HG02763 (cell line): Measurements from ENCODE around the gene CGNL1.

ENCODE experiments used
- ATAC-seq: cut with Tn5 transposase; IDR thresholded peaks from one replicate; pipeline ENCODE4 v1.9.1; 2021; ENCODE audit warnings: mild to moderate bottlenecking, moderate library complexity; ENCODE audit not compliant: unreplicated experiment

Gene CGNL1

DNA sequence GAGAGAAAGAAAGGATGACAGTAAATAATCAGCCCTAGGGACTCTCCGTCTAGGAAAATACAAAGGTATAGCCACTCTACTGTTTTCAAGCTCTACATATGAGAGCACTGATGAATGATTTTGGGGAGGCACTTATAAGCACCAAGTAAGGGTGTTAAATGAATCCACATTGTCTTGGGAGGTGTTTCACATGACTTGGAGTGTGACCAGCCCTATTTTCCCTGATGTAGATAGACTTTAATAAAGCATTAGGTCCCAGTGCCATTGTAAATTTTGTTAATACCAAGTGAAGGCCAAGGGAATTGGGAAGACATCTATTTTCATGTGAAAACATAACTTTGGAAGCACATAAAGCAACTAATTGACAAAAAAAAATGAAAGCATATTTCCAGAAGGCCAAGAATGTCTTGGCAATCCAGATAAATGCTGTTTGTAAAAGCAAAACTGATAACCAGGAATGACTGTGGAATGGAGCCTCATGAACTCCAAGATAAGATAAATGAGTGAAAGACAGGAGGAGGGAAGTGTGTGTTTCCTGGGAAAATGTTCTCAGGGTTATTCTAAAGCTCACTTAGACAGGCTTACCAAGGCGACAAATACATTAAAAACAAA is 119.4 kb downstream of the CGNL1 start:
- ATAC-seq, result no peak

GRCh38 chr15:57496594-57496945 is 120.3 kb downstream of the CGNL1 start:
- no peak for ATAC-seq

DNA sequence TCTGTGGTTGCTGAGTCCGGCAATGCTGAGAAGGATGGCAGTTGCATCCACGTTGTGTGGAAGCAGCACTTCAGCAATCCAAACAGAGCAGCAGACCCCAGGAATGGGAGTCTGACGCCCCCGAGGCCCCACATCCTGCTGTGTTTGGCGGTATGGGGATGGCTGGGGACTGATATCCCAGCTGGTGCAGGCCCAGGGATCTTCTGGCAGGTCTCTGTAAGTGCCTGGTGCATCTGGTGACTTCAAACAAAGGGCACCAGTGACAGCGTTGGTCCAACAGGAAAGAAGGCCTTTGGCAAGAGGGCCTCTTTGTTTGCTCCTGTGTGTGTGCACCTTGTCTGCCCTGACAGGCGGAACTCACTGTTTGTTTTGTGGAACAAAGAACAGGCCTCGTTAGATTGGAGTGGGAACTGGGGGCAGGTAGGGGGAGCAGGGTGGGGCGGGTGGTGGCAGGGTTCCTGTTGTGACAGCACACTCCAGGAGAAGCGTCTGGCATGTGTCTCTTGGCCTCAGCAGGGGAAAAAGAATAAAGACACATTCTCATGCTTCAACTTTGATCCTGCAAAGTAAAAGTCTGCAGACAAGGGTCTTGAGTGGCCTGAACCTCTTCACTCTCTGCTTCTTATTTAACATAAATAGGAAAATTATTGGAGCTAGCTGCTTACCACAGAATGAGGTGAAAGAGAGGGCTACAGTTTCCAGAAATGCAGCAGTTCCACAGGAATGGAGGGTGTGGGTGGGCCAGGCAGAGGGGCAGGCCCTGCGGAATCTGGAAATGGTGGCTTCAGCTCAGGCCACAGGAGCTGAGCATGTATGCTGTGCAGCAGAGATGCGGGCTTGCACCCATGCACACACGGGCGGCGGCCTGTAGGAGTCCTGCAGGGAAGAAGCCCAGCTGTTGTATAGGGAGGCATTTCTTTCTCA is 120.9 kb downstream of the CGNL1 start:
- ATAC-seq, result no peak

DNA sequence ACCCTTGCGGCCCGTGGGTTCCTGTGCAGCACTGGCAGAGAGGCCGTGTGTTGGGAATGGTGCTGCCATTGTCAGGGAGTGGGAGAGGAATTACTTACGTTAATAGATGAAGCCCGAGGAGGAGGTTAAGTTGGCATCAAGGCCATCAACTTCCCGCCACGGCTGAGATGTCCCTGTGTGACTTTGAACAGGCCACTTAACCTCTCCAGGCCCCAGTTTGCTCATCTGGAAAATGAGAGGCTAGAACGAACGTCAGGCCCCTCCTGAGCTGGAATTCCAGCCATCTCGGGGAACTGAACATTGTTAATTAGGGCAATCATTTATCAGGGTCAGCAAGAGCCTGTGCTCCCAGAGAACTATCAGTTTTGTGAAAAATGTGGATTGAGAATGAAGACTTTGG is 124.0 kb downstream of the CGNL1 start:
- no peak for ATAC-seq

- no peak for ATAC-seq
Measured at GRCh38 chr15:57500979-57501576, 124.8 kb downstream of the CGNL1 start.

DNA sequence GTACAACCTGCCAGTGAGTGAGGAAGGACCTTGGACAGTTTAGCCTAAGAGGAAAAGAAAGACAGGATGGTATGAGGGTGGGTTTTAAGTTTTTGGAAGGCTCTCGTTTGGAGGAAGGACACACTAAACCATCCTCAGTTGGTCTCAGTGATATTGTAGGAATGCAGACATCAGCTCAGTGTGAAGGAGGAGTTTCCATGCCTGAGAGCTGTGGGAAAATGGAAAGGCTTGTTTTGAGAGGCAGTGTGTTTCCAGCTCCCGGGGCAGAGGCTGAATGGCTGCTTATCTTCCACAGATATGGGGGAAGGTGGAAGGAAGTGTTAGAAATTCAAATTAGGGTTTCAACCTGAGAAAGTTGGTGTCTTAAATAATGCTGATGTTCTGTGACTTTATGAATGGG is 125.8 kb downstream of the CGNL1 start:
- no peak for ATAC-seq

GRCh38 chr15:57503051-57503702 is 126.9 kb downstream of the CGNL1 start:
- ATAC-seq, result no peak

- ATAC-seq, result no peak
Measured at GRCh38 chr15:57503911-57504598, 127.8 kb downstream of the CGNL1 start.

DNA sequence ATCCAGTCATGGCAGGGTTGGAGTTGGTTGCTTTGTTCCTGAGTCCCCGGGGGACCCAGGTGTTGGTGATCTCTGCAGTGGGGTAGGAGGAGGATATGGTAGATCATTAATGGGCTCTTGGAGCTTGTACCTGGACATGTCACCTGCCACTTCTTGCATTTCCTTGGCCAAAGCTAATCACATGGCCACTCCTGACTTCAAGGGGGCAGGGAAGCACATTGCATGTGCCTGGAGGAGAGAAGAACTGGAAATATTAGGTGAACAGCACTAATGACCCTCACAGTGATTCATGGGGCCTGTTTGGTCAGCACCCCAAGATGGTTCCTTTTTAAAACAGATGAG is 128.3 kb downstream of the CGNL1 start:
- no peak for ATAC-seq

- no peak for ATAC-seq
Measured at GRCh38 chr15:57505056-57505715, 128.9 kb downstream of the CGNL1 start.

DNA sequence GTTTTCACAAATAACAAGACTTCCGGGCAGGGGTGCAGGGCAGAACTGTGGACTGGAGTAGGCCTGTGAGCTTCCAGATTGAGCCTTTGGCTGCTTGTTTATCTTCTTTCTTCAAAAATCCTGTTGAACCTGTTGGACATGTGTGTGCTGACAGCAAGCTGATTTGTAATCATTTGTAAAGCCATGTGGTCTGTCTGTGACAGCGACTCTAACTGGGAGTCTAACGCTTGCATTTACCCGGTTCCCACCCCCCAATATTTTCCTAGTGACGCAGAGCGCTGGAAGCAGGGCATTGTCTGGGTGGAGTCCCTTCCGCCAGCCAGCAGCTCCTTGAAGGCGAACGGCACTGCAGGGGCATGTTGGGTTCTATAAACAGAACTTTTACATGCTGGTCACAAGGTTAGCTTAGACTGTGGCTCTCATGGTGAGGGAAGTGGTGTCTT is 129.7 kb downstream of the CGNL1 start:
- no peak for ATAC-seq

- ATAC-seq, result no peak
Measured at GRCh38 chr15:57506422-57506821, 130.1 kb downstream of the CGNL1 start.

GRCh38 chr15:57507111-57507510 is 130.8 kb downstream of the CGNL1 start:
- no peak for ATAC-seq

GRCh38 chr15:57509126-57509525 is 132.8 kb downstream of the CGNL1 start:
- ATAC-seq, result no peak

- ATAC-seq, result no peak
Measured at GRCh38 chr15:57509965-57510364, 133.7 kb downstream of the CGNL1 start.

DNA sequence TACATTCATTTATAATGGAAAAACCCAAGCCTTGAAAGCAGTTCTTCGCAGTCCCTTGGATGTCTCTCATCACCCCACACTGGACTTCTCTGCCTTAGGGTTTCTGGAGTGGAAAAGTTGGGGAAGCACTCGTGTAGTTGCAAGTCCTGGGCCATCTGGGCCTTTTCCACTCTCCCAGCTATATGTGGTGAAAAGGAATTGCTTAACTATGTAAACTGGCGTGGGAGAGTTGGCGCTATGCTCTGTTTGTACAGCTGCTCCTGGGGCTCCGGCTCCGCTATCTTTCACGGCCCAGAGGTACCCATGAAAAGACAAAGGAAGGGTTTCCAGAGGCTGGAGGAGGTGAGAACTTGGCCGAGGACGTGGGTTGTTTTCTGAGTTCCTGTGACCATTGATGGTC is 134.3 kb downstream of the CGNL1 start:
- ATAC-seq, result no peak

DNA sequence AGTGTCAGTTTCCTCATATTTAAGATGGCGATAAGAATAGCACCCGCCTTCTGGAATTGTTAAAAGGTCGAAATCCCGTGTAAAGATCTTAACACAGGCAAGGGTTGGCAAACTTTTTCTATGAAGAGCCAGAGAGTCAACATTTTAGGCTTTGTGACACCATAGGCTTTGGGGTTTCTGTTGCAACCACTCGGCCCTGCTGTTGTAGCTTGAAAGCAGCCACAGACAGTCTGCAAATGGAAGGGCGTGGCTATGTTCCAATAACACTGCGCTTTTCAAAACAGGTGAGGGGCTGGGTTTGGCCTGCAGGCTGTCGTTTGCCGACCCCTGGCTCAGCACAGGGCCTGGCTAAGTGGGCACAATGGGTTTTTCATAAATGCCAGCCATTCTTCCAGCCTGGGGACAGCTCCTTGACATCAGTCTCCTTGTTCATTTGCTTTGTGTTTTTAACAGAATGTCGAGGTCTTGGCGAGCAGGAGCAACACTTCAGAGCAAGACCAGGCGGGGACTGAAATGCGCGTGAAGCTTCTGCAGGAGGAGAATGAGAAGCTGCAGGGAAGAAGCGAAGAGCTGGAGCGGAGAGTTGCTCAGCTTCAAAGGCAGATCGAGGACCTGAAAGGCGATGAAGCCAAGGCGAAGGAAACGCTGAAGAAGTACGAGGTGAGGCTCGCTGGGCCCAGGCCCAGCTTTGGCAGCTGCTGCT is 140.2 kb downstream of the CGNL1 start:
- ATAC-seq, result no peak

DNA sequence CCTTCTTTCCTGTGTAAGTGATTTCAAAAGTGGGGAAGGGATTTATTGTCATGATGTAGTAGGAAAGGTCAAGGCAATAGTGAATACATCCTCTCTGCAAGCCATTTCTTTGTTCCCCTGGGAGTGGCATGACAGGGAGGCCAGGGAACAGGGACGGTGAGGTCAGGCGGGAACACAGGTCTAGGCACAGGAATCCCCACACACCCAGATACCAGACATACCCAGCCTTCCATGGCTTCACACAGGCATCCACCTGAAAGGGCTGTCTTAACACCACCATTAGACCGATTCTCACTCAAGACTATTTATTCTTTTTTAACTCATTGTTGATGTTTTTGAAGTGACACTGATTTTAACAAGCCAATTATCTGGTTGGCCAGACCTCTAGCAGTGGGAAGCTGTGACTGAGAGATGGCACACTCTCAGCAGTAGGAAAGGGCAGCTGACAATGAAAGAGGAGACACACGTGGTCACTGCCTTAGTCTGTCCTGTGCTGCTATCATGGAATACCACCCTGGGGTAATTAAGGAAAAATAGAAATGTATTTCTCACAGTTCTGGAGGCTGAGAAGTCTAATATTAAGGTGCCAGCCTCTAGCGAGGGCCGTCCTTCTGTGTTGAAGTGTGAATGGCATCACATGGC is 140.8 kb downstream of the CGNL1 start:
- ATAC-seq, result no peak

GRCh38 chr15:57518779-57519405 is 142.6 kb downstream of the CGNL1 start:
- no peak for ATAC-seq
